Urinary bladder (tissue), 4 donors: ENCODE data around the gene PGPEP1. TPM values are rescaled to one million over a fixed set of nuclear protein-coding genes. Genes with fewer than 3 reads are reported as not detected.

Source experiments
- DNase-seq: peaks from one replicate; pipeline ENCODE4 v3.0.0-alpha.2; 2015; ENCODE audit errors: extremely low spot score
- H3K27ac ChIP-seq: one replicate; pipeline ENCODE4 v1.5.1; 2013; ENCODE audit warnings: low read depth, mild to moderate bottlenecking, moderate library complexity
- H3K36me3 ChIP-seq: one replicate; pipeline ENCODE4 v1.6.1; 2013; ENCODE audit warnings: mild to moderate bottlenecking, moderate library complexity; ENCODE audit not compliant: insufficient read depth
- H3K4me1 ChIP-seq: one replicate; pipeline ENCODE4 v1.6.1; 2013; ENCODE audit warnings: mild to moderate bottlenecking, moderate library complexity; ENCODE audit not compliant: insufficient read depth
- H3K4me3 ChIP-seq: one replicate; pipeline ENCODE4 v1.5.1; 2013; ENCODE audit warnings: low read depth, low read length
- WGBS: extraction: QIAGEN DNeasy Blood & Tissue Kit; methylation state at CpG from one replicate; pipeline ENCODE4 v1.1.7; 2013; 5-methylcytosine and 5-hydroxymethylcytosine counted together
- polyA plus RNA-seq: library from polyadenylated mRNA; stranded (reverse); fragments of 200-250 nt; gene quantifications from one replicate; pipeline ENCODE4 v1.2.3, GENCODE V29; 2013
- small RNA-seq: library from RNA; depleted of rRNA; stranded (forward); fragments of <200 nt; gene quantifications from one replicate; pipeline ENCODE3, GENCODE V24; 2014
- total RNA-seq: library from RNA; depleted of rRNA; stranded (reverse); fragments of >200 nt; gene quantifications from one replicate; pipeline ENCODE4 v1.2.3, GENCODE V29; 2014
- donor health status: healthy with polysubstance abuse.
- donor health status: healthy.

The PGPEP1 gene
- total and polyA plus RNA-seq, 2 donors, result 13.9 to 19.0 TPM

GRCh38 chr19:18408053-18408476 lies 67.7 kb downstream of the PGPEP1 start:
- Histone ChIP-seq H3K4me1 (no peaks in the 10 kb centered on the region), H3K27ac (no peak overlapping the region), H3K36me3 (no peaks in the 10 kb centered on the region), H3K4me3 (no peak overlapping the region)
- no peak for DNase-seq
- 52% methylated on average over 10 of the region's 10 CpGs for WGBS

DNA sequence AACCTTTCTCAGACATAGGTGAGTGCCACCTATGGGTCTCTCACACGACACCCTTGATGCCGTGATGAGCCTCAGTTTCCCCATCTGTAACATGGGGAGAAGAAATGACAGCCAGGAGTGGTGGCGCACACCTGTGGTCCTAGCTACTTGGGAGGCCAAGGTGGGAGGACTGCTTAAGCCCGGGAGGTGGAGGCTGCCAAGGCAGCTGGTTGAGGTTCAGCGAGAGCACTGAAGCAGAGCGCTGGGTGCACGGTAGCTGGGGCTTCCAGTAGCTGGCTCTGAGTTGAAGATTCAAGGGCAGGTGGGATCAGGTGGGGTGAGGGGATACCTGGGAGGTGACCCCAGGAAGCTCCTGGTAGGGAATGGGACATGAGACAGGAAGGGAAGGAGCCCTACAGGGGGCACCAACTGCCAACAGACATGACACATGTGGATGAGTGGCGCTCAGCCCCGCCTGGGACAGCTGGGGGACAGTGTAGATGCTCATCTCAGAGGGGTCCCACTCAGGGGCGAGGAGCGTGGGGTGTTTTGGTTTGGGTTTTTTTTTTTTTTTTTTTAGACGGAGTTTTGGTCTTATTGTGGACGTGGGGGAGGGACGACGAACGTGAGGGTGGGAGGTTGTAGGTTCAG lies 72.3 kb downstream of the PGPEP1 start:
- WGBS, result 79% methylated on average over 16 of the region's 16 CpGs
- DNase-seq, result no peak
- H3K4me3 ChIP-seq, result no peak overlapping the region
- H3K4me1 ChIP-seq, result no peaks in the 10 kb centered on the region
- H3K36me3 ChIP-seq, result no peaks in the 10 kb centered on the region
- H3K27ac ChIP-seq, result no peak overlapping the region

- Histone ChIP-seq H3K27ac (peak overlapping the region; percentile 79), H3K4me3 (no peak overlapping the region), H3K4me1 (no peaks in the 10 kb centered on the region), H3K36me3 (no peaks in the 10 kb centered on the region)
- no peak for DNase-seq
- 15% methylated on average over 11 of the region's 11 CpGs for WGBS
These were observed 74.2 kb downstream of the PGPEP1 start for GRCh38 chr19:18414504-18415177.

GRCh38 chr19:18415178-18415867 lies 74.9 kb downstream of the PGPEP1 start:
- H3K36me3 ChIP-seq, result no peaks in the 10 kb centered on the region
- no peak overlapping the region for H3K4me3 ChIP-seq
- no peaks in the 10 kb centered on the region for H3K4me1 ChIP-seq
- peak overlapping the region; percentile 79 for H3K27ac ChIP-seq
- peak; percentile 77 for DNase-seq
- WGBS, result 9% methylated on average over 25 of the region's 25 CpGs

DNA sequence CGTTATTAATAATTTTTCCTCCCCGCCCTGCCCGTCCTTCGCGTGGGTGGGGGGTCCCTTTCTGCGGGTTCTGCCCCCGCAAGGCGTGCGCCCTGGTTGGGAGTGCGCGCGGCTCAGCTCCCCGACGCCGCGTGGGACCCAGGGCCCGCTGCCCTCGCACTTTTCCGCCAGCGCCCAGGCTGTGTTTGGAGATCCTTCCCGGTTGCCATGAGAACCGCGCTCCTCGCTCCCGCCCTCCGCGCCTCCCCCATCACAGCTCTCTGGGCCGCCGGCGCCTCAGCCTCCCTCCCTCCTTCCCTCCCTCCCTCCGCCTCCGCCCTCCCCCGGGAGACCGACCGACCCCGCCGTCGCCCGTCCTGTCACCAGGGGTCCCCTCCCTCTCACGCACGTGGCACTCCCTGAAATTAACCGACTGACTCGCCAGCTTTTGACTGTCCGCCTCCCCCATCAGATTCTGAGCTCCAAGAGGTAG lies 76.4 kb downstream of the PGPEP1 start:
- H3K36me3 ChIP-seq, result no peaks in the 10 kb centered on the region
- peak overlapping the region; percentile 4 for H3K4me3 ChIP-seq
- under 1% methylated on average over 44 of the region's 44 CpGs for WGBS
- no peaks in the 10 kb centered on the region for H3K4me1 ChIP-seq
- peak; percentile 86 for DNase-seq
- peak overlapping the region; percentile 92 for H3K27ac ChIP-seq

GRCh38 chr19:18417250-18418028 lies 77.0 kb downstream of the PGPEP1 start:
- H3K27ac ChIP-seq, result peak overlapping the region; percentile 92

GRCh38 chr19:18418029-18418482 lies 77.7 kb downstream of the PGPEP1 start:
- DNase-seq, result no peak
- H3K4me3 ChIP-seq, result no peak overlapping the region
- H3K36me3 ChIP-seq, result no peaks in the 10 kb centered on the region
- WGBS, result 19% methylated on average over 30 of the region's 30 CpGs
- no peaks in the 10 kb centered on the region for H3K4me1 ChIP-seq
- peak overlapping the region; percentile 92 for H3K27ac ChIP-seq

More at GRCh38 chr19:18417250-18418028, 77.0 kb downstream of the PGPEP1 start:
- H3K4me1 ChIP-seq, result no peaks in the 10 kb centered on the region
- DNase-seq, result peak; percentile 71
- WGBS, result under 1% methylated on average over 53 of the region's 53 CpGs
- H3K36me3 ChIP-seq, result no peaks in the 10 kb centered on the region
- H3K4me3 ChIP-seq, result peak overlapping the region; percentile 4

GRCh38 chr19:18418483-18419194 lies 78.2 kb downstream of the PGPEP1 start:
- Histone ChIP-seq H3K27ac (peak overlapping the region; percentile 92), H3K4me3 (peak overlapping the region; percentile 73), H3K36me3 (no peaks in the 10 kb centered on the region), H3K4me1 (no peaks in the 10 kb centered on the region)
- DNase-seq, result no peak
- WGBS, result 21% methylated on average over 39 of the region's 39 CpGs

DNA sequence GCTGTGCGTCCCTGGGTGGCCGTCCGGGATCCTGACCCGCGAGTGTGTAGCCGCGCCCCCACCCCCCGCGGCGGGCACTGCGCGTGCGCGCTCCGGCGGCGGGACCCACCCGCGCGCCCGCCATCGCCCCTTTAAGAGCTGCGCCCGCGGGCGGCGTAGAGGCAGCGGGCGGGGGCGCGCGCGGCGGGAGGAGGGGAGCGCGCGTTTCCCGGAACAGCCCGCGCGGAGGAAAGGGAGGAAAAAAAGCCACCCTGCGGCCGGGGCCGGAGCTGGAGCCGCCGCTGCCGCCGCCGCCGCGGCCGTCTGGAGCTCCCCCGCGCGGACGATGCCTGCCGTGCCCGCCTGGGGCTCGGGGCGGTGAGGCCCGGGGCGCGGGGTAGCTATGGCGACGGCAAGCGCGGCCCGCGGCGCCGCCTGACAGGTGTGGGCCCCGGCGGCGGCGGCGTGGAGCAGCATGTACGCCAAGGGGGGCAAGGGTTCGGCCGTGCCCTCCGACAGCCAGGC lies 78.8 kb downstream of the PGPEP1 start, which contains the start of gene SSBP4:
Gene SSBP4 (plus strand): TSS at position 204 of the 504 bp plus-strand sequence. CDS start 251 bp downstream, at position 455.
- 1% methylated on average over 79 of the region's 80 CpGs for WGBS
- no peak for DNase-seq
- peak within 1 kb of the TSS; percentile 73 for H3K4me3 ChIP-seq
- no peaks in the 10 kb centered on the region for H3K4me1 ChIP-seq
- H3K27ac ChIP-seq, result peak within 1 kb of the TSS; percentile 92
- H3K36me3 ChIP-seq, result no peaks in the 10 kb centered on the region

Small RNAs within 50 kb of the gene (small RNA-seq; reads per million reads assigned to genes)
- gene MIR3189, result not detected
- gene RN7SL513P, result not detected

Other genes with a start within 250 kb of the PGPEP1 start
- 3.5 TPM for gene MAST3, start 242.8 kb upstream of the PGPEP1 start, total RNA-seq
- 7.0 TPM for gene MAST3, start 242.8 kb upstream of the PGPEP1 start, polyA plus RNA-seq
- 12.2 TPM for gene PIK3R2, start 187.4 kb upstream of the PGPEP1 start, total RNA-seq
- 17.0 TPM for gene PIK3R2, start 187.4 kb upstream of the PGPEP1 start, polyA plus RNA-seq
- 6.6 TPM for gene IFI30, start 166.8 kb upstream of the PGPEP1 start, total RNA-seq
- 90.6 TPM for gene IFI30, start 166.8 kb upstream of the PGPEP1 start, polyA plus RNA-seq
- 4.2 TPM for gene MPV17L2, start 147.4 kb upstream of the PGPEP1 start, total RNA-seq
- 22.8 TPM for gene MPV17L2, start 147.4 kb upstream of the PGPEP1 start, polyA plus RNA-seq
- gene RAB3A, start 136.6 kb upstream of the PGPEP1 start, total RNA-seq, result 4.7 TPM
- gene RAB3A, start 136.6 kb upstream of the PGPEP1 start, polyA plus RNA-seq, result 5.5 TPM
- 1.7 TPM for gene PDE4C, start 114.2 kb upstream of the PGPEP1 start, total RNA-seq
- gene PDE4C, start 114.2 kb upstream of the PGPEP1 start, polyA plus RNA-seq, result 1.1 TPM
- 1.3 TPM for gene IQCN, start 66.1 kb upstream of the PGPEP1 start, total RNA-seq
- gene IQCN, start 66.1 kb upstream of the PGPEP1 start, polyA plus RNA-seq, result 1.8 TPM
- gene JUND, start 59.0 kb upstream of the PGPEP1 start, total RNA-seq, result 59.5 TPM
- gene JUND, start 59.0 kb upstream of the PGPEP1 start, polyA plus RNA-seq, result 473 TPM
- 56.5 TPM for gene LSM4, start 17.5 kb upstream of the PGPEP1 start, total RNA-seq
- 97.5 TPM for gene LSM4, start 17.5 kb upstream of the PGPEP1 start, polyA plus RNA-seq
- gene GDF15, start 45.6 kb downstream of the PGPEP1 start, total RNA-seq, result 12.5 TPM
- gene GDF15, start 45.6 kb downstream of the PGPEP1 start, polyA plus RNA-seq, result 58.2 TPM
- gene LRRC25, start 57.0 kb downstream of the PGPEP1 start, total RNA-seq, result 2.9 TPM
- gene LRRC25, start 57.0 kb downstream of the PGPEP1 start, polyA plus RNA-seq, result 7.0 TPM
- gene SSBP4, start 78.8 kb downstream of the PGPEP1 start, total RNA-seq, result 28.8 TPM
- gene SSBP4, start 78.8 kb downstream of the PGPEP1 start, polyA plus RNA-seq, result 81.3 TPM
- gene ISYNA1, start 97.5 kb downstream of the PGPEP1 start, total RNA-seq, result 26.0 TPM
- 35.6 TPM for gene ISYNA1, start 97.5 kb downstream of the PGPEP1 start, polyA plus RNA-seq
- 9.7 TPM for gene ELL, start 181.5 kb downstream of the PGPEP1 start, total RNA-seq
- gene ELL, start 181.5 kb downstream of the PGPEP1 start, polyA plus RNA-seq, result 13.9 TPM
- gene FKBP8, start 203.0 kb downstream of the PGPEP1 start, total RNA-seq, result 71.3 TPM
- gene FKBP8, start 203.0 kb downstream of the PGPEP1 start, polyA plus RNA-seq, result 317 TPM
- 33.8 TPM for gene KXD1, start 217.3 kb downstream of the PGPEP1 start, total RNA-seq
- gene KXD1, start 217.3 kb downstream of the PGPEP1 start, polyA plus RNA-seq, result 120 TPM
- 610 TPM for gene UBA52, start 231.3 kb downstream of the PGPEP1 start, total RNA-seq
- 1,360 TPM for gene UBA52, start 231.3 kb downstream of the PGPEP1 start, polyA plus RNA-seq
- 18.9 TPM for gene REX1BD, start 248.2 kb downstream of the PGPEP1 start, total RNA-seq
- 103 TPM for gene REX1BD, start 248.2 kb downstream of the PGPEP1 start, polyA plus RNA-seq